Tibial nerve (tissue), 4 donors: ENCODE data around the gene PAM16. TPM values are rescaled to one million over a fixed set of nuclear protein-coding genes. Genes with fewer than 3 reads are reported as not detected.

Source experiments
- DNase-seq, 2 donors: peaks; one replicate each; pipeline ENCODE4 v3.0.0-alpha.2; 2019; ENCODE audit warnings: low spot score in 2 of 2
- H3K27ac ChIP-seq, 4 donors: fragments of 200-600 bp; sonication (generic) in 3 of 4; one replicate each; pipeline ENCODE4 v1.5.1; 2017 to 2019; ENCODE audit warnings: mild to moderate bottlenecking in 1 of 4
- H3K27me3 ChIP-seq, 2 donors: fragments of 200-600 bp; sonication (generic) in 1 of 2; one replicate each; pipeline versions ENCODE4 v1.5.1 to v1.6.0; 2017 to 2019
- H3K36me3 ChIP-seq, 3 donors: fragments of 200-600 bp; sonication (generic); one replicate each; pipeline ENCODE4 v1.5.1; 2018 to 2019
- H3K4me1 ChIP-seq, 4 donors: fragments of 200-600 bp; sonication (generic) in 3 of 4; one replicate each; pipeline ENCODE4 v1.5.1; 2017 to 2019
- H3K4me3 ChIP-seq, 4 donors: fragments of 200-600 bp; sonication (generic) in 3 of 4; one replicate each; pipeline ENCODE4 v1.5.1; 2017 to 2019; ENCODE audit warnings: mild to moderate bottlenecking in 1 of 4, moderate library complexity in 1 of 4
- H3K9me3 ChIP-seq, 4 donors: fragments of 200-600 bp; sonication (generic) in 3 of 4; one replicate each; pipeline ENCODE4 v1.5.1; 2017 to 2019
- CTCF ChIP-seq, 5 experiments: fragments of 200-600 bp in 3 of 5; fragments of 450-650 bp in 2 of 5; sonication (generic) in 3 of 5; IDR thresholded peaks; one replicate each; pipeline ENCODE4 v1.5.1; 2016 to 2019; ENCODE audit warnings: antibody characterized with exemption in 5 of 5, mild to moderate bottlenecking in 3 of 5, moderate library complexity in 2 of 5
- EP300 ChIP-seq, 2 donors: sonication (generic); formaldehyde crosslinking; IDR thresholded peaks; one replicate each; pipeline ENCODE4 v1.6.1; 2017; ENCODE audit warnings: antibody characterized with exemption in 2 of 2, mild to moderate bottlenecking in 1 of 2
- POLR2A ChIP-seq, 2 donors: fragments of 450-650 bp; IDR thresholded peaks; one replicate each; pipeline ENCODE4 v1.6.1; 2017; ENCODE audit warnings: antibody characterized with exemption in 2 of 2, mild to moderate bottlenecking in 2 of 2, moderate library complexity in 2 of 2
- WGBS, 2 donors: methylation state at CpG; one replicate each; pipeline ENCODE4 v1.1.5; 2018; 5-methylcytosine and 5-hydroxymethylcytosine counted together
- total RNA-seq, 4 donors: library from RNA; depleted of rRNA; stranded (reverse); fragments of >200 nt; gene quantifications; one replicate each; pipeline ENCODE4 v1.1.0, GENCODE V29; 2016

PAM16 gene
- total RNA-seq, 4 donors from 2014 or later, result 45.1 to 95.1 (median 60.7) TPM

- H3K9me3 ChIP-seq, result no peaks in the 10 kb centered on the region
- 10 to 14% methylated on average over 20 of the region's 20 CpGs for WGBS, 2 donors
- no peaks in the 10 kb centered on the region for H3K27me3 ChIP-seq
- H3K36me3 ChIP-seq, result no peaks in the 10 kb centered on the region
- TF ChIP-seq CTCF (IDR thresholded peaks at IDR 0.05) (no peak), EP300 (IDR thresholded peaks at IDR 0.05) (no peak), POLR2A (IDR thresholded peaks at IDR 0.05) (no peak)
- H3K4me1 ChIP-seq, result peaks cover 0 to 43% (median 17%) of the 10 kb centered on the region in 4 donors
- no peak for DNase-seq
- peak overlapping the region in 2 of 4 donors; percentile 50 to 62 for H3K27ac ChIP-seq
- H3K4me3 ChIP-seq, result no peak overlapping the region
Observed at GRCh38 chr16:4293822-4294457, 57.2 kb downstream of the PAM16 start.

GRCh38 chr16:4293181-4293716, 57.9 kb downstream of the PAM16 start:
- Histone ChIP-seq H3K27me3 (no peaks in the 10 kb centered on the region), H3K4me1 (peaks cover 0 to 42% (median 15%) of the 10 kb centered on the region in 4 donors), H3K36me3 (no peaks in the 10 kb centered on the region), H3K9me3 (no peaks in the 10 kb centered on the region), H3K4me3 (no peak overlapping the region), H3K27ac (peak overlapping the region in 2 of 4 donors; percentile 21 to 62)
- DNase-seq, result no peak
- WGBS, 2 donors, result 59 to 66% methylated on average over 14 of the region's 14 CpGs
- TF ChIP-seq POLR2A (IDR thresholded peaks at IDR 0.05) (no peak), EP300 (IDR thresholded peaks at IDR 0.05) (no peak), CTCF (IDR thresholded peaks at IDR 0.05) (no peak)

- Histone ChIP-seq H3K27ac (peak overlapping the region in 2 of 4 donors; percentile 20 to 31), H3K9me3 (no peaks in the 10 kb centered on the region), H3K4me3 (no peak overlapping the region), H3K4me1 (peaks cover 0 to 46% (median 17%) of the 10 kb centered on the region in 4 donors), H3K27me3 (no peaks in the 10 kb centered on the region), H3K36me3 (no peaks in the 10 kb centered on the region)
- DNase-seq, result no peak
- WGBS, 2 donors, result 90 to 97% methylated on average over 4 of the region's 4 CpGs
- TF ChIP-seq POLR2A (IDR thresholded peaks at IDR 0.05) (no peak), EP300 (IDR thresholded peaks at IDR 0.05) (no peak), CTCF (IDR thresholded peaks at IDR 0.05) (no peak)
Observed at GRCh38 chr16:4291699-4292098, 59.4 kb downstream of the PAM16 start.

Other genes starting within 250 kb of the PAM16 start
- gene ADCY9, start 234.9 kb downstream of the PAM16 start, total RNA-seq, result 10 to 100 TPM; 19.0 to 32.7 (median 29.6) TPM
- gene SRL, start 109.2 kb downstream of the PAM16 start, total RNA-seq, result 1 to 10 TPM in 3 of 4 donors, under 1 TPM in 1; 0.84 to 3.6 (median 1.5) TPM
- 10 to 100 TPM in 2 of 4 donors, 1 to 10 TPM in 2; 6.9 to 16.8 (median 11.7) TPM for gene TFAP4, start 78.3 kb downstream of the PAM16 start, total RNA-seq
- gene GLIS2, start 35.3 kb downstream of the PAM16 start, total RNA-seq, result 10 to 100 TPM in 3 of 4 donors, 1 to 10 TPM in 1; 9.0 to 11.1 (median 10.8) TPM
- 10 to 100 TPM; 31.0 to 58.1 (median 32.9) TPM for gene VASN, start 20.5 kb upstream of the PAM16 start, total RNA-seq
- 10 to 100 TPM; 27.8 to 77.4 (median 52.1) TPM for gene CORO7, start 65.3 kb upstream of the PAM16 start, total RNA-seq
- gene DNAJA3, start 74.5 kb upstream of the PAM16 start, total RNA-seq, result 10 to 100 TPM; 37.6 to 53.0 (median 49.2) TPM
- 10 to 100 TPM; 55.5 to 61.8 (median 57.7) TPM for gene NMRAL1, start 123.3 kb upstream of the PAM16 start, total RNA-seq
- 10 to 100 TPM; 55.7 to 75.6 (median 63.1) TPM for gene HMOX2, start 125.1 kb upstream of the PAM16 start, total RNA-seq
- gene CDIP1, start 187.5 kb upstream of the PAM16 start, total RNA-seq, result 10 to 100 TPM; 16.2 to 40.2 (median 24.0) TPM
- gene C16orf96, start 205.0 kb upstream of the PAM16 start, total RNA-seq, result under 1 TPM in 2 of 4 donors, not detected in 2; 0.20 to 0.21 TPM